Stimulated activated CD8-positive, alpha-beta memory T cell treated with anti-CD3 and anti-CD28 coated beads, Interleukin-4, amount 100 ng/mL, for 48 hours (primary cell): ENCODE results near the gene TLCD3A.
"Not testable (repeated sequence)": the region's sequence is repeated elsewhere in the genome, so short reads cannot be mapped to it uniquely, and the experiment has no call there.

Experiments
- DNase-seq: peaks from one replicate; pipeline ENCODE4 v3.0.0-alpha.2; 2020

TLCD3A gene

DNA sequence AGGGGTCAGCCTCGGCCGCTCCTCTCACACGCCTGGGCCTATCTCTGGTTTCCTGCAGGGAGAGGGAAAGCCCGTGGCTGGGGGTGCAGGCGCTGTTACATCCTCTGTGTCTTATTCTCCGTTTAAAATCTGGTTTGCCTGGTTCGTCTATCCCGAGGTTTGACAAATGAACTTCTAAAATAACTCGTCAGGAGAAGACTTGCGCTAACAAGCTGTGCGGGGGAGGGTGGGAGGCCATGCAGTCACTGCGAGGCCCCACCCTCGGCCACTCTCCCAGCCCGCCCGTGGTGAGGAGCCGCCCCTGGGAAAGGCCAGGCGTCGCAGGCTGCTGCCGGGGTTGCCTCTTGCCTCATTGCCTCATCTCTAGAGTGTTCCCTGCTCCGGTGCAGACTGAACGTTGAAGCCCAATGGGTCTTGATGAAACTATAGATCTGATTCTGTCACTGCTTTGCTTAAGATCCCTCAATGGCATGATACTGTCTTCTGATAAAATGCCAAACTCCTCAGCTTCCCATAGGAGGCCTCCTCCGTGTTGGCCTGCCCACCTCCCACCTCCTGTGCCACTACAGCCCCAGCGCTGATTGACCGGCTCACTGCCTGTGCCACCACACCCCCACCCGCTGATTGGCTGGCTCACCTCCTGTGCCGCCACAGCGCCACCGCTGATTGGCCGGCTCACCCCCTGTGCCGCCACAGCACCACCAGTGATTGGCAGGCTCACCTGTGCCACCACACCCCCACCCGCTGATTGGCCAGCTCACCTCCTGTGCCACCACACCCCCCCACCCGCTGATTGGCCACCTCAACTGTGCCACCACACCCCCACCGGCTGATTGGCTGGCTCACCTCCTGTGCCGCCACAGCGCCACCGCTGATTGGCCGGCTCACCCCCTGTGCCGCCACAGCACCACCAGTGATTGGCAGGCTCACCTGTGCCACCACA lies 57.8 kb downstream of the TLCD3A start:
- DNase-seq, result not testable (repeated sequence)

DNA sequence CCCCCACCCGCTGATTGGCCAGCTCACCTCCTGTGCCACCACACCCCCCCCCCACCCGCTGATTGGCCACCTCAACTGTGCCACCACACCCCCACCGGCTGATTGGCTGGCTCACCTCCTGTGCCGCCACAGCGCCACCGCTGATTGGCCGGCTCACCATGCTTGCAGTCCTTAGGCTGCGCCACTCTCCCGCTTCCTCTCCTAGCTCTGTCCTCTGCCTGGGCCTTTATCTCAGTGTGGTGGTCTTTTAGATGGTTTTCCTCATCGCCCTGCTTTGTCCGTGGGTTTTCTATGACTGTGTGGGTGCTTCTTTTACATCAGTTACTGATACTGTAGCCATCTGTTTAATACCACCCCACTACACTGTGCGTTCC lies 58.5 kb downstream of the TLCD3A start:
- DNase-seq, result not testable (repeated sequence)

DNA sequence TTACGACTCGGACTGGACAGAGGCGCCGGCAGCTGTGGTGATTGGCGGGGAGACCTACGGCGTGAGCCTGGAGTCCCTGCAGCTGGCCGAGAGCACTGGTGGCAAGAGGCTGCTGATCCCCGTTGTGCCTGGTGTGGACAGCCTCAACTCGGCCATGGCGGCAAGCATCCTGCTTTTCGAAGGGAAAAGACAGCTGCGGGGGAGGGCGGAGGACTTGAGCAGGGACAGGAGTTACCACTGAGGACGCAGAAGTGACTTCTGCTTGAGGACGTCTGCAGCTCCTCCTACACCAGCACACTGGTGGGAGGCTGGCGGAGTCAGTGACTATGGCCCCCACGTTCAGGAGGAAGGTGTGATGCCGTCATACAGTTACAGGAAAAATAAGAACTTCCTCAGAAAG lies 59.4 kb downstream of the TLCD3A start:
- DNase-seq, result no peak

DNA sequence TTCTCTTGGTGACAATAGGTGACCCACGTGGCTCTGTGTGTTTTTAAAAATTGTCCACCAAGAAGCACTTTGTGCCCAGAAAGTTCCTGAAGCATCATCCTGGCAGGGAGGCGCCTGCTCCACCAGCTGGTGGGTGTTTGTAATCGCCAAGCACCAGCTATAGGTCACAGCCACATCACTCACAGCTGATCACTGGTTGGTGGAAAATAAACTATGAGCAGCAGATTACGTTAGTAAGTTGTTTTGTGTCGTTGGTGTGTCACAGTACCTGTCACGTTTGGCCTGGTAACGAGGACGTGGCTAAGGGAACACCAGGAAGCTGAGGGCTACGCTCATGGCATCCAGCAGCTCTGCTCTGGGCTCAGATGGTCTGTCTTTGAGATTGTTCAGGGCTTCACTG lies 59.9 kb downstream of the TLCD3A start:
- no peak for DNase-seq
